SHP77 treated with DMSO at 0.1 percent for 48 hours (cell line): ENCODE data around the gene CCNL2.
"Not testable (repeated sequence)": the region's sequence is repeated elsewhere in the genome, so short reads cannot be mapped to it uniquely, and the experiment has no call there.

Source experiments
- DNase-seq: peaks from one replicate; lab custom pipeline; 2025; lab: John Stamatoyannopoulos, UW

The CCNL2 gene

GRCh38 chr1:1399187-1399871 lies at the start of gene CCNL2:
CCNL2 (minus strand) TSS chr1:1399335; CDS start chr1:1399306, 29 bp downstream.
- DNase-seq: peak; percentile 90

DNA sequence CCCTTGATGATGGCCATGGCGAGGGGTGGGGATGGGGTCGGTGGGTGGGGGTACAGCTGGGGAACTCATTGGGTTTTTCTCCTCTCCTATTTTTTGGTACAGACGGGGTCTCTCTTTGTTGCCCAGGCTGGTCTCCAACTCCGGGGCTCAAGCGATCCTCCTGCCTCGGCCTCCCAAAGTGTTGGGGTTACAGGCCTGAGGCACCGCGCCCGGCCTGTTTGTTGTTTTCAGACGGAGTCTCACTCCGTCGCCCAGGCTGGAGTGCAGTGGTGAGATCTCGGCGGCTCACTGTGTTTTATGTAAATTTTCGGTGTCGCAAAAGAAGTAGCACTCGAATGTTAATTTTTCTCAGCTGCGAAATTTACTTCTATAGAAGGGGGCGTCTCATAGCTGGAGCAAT lies 47.5 kb upstream of the CCNL2 start:
- DNase-seq: not testable (repeated sequence)

DNA sequence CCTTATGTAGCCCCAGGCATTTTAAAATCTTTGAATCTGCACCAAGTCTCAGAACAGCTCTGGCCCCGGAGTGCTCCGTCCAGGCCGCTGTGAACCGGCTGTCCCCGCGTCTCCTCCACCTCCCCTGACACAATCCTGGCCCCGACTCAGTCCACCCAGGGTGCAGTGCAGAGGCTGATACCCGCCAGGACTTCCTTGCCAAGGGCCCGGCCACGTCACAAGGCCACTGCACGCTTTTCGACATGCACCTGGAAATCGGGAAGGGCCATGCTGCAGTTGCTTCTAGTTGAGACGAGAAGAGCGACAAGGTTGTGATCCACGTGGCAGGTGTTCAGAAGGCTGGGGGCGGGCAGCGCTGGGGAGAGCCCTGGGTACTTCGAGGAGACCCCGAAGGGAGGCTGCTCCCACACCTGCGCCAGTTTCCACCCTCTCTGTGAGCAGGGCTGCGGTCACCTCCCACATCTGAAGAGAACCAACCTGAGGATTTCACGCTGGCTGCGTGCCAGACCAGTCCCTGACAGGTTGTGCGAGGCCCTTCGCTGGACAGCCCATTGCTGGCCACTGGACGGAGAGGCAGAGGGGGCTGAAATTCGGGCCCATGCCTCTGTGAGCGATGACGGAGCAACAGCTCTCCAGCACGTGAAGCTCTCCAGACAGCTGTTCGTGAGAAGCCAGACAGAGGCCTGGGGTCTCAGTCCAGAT lies 43.1 kb upstream of the CCNL2 start:
- DNase-seq: no peak

DNA sequence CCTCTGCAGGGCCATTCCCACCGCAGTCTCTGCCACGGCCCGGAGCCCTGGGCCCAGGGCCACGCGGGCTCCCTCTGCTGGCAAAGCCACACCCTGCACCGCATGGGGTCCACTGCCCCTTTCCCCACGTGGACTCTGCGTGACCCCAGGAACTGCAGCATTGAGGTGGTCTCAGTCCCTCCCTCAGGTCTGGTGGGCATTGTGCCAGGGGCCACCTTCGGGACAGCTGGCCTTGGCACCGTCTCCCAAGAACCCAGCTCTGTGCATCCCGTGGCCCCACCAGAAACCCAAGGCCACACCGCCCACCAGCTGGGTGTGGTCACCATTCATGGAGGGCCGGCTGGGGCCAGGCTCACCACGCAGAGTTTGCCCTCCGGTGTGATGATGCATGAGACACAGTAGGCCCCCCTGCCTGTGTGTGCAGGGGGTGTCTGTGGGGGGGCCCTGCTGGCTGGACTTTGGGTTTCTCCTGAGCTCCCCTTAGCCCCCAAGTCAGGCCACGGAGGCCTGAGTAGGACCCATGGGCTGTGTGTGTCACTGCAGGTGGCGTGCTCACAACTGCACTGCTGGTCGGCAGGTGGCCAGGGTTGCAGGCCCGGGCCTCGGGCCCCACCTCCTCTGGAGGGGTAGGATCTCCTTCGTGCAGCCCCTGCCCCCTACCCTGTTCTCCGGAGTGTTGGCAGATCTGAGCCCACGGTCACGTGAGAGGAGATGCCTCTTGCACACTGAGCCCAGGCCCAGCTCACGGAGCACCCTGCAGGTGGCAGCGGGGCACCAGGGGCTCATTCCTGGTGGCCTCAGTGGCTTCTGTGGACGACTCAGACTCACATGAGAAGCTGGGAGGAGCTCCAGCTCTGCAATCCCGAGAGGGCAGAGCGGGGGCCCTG lies 42.1 kb upstream of the CCNL2 start:
- no peak for DNase-seq

DNA sequence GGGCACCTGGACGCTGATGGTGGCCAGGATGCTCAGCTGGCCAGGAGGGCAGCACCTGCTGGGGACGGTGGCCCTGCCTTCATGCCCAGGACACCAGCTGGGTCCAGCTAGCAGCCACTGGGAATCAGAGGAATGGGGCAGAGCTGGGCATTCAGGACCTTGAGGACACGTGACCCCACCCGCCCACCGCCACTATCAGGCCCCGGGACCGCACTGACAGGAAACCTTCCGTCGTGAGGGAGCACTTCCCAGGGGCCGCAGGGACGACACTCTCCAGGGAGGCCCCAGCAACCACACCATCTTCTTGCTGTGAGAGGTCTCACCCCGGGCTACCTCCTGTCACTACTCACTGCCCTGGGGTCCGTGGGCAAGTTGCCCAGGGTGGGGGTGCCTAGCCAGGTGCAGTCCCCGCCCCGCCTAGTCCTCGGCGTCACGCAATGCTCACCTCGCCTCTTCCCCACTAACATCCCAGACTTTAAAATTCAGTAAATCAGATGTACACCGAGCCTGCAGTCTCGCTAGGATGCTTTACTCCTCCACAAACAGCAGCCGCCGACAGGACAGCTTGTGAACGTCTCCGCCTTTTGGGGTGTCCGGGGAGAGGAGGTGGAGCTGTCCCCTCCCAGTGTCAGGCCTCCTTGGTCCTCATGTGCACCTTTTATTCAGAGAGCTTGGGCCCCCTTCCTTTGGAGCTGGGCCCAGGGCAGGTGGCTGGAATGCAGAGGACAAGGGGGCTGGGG lies 41.3 kb upstream of the CCNL2 start:
- no peak for DNase-seq

GRCh38 chr1:1439546-1440261 lies 40.6 kb upstream of the CCNL2 start:
- no peak for DNase-seq

- no peak for DNase-seq
Observed at GRCh38 chr1:1438531-1439381, 39.6 kb upstream of the CCNL2 start.

DNA sequence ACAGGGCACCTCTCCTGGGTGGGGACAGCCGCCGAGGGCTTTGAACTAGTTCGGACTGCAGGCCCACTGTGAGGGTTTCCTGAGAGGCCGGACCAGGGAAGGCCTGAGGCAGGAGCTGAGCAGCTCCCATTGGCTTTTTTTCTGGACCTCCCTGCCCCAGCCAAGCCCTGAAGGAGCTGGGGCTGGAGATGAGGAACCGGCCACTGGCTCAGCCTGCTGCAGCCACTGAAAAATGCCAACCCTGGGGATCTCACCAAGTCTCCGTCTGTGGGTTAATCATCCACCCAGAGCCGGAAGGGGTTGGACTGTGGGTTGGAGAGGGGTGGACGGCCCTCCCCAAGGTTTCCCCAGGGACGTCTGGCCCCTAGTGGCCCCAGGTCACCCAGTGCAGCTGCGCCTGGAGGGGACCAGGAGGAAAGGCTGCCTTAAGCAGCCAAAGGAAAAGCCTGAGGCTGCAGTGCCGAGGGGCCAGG lies 38.8 kb upstream of the CCNL2 start:
- DNase-seq: no peak

DNA sequence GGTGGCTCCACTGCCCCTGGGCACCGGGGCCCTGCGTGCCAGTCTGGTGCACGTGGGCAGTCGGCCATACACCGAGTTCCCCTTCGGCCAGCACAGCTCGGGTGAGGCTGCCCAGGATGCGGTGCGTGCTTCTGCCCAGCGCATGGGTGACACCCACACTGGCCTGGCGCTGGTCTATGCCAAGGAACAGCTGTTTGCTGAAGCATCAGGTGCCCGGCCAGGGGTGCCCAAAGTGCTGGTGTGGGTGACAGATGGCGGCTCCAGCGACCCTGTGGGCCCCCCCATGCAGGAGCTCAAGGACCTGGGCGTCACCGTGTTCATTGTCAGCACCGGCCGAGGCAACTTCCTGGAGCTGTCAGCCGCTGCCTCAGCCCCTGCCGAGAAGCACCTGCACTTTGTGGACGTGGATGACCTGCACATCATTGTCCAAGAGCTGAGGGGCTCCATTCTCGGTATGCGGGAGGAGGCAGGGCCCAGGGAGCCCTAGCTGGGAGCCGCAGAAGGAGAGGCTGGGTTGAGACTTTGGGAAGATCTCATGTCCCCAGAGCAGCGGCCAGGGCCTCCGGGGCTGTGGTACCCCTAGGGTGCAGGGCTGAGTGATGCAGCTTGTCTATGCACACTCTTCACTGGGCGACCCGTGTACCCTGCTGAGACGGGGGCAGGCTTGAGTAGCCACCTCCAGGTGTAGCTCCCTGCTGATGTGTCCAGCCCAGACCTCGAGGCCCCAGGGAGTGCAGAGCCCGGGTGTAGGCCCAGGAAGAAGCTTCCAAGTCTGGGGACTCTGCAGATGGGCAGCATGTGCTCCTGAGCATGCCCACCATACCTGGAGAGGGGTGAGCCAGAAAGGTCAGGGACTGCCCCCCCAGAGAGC lies 38.1 kb upstream of the CCNL2 start:
- no peak for DNase-seq

GRCh38 chr1:1436630-1437032 lies 37.5 kb upstream of the CCNL2 start:
- no peak for DNase-seq

GRCh38 chr1:1435911-1436629 lies 36.9 kb upstream of the CCNL2 start:
- DNase-seq: no peak

DNA sequence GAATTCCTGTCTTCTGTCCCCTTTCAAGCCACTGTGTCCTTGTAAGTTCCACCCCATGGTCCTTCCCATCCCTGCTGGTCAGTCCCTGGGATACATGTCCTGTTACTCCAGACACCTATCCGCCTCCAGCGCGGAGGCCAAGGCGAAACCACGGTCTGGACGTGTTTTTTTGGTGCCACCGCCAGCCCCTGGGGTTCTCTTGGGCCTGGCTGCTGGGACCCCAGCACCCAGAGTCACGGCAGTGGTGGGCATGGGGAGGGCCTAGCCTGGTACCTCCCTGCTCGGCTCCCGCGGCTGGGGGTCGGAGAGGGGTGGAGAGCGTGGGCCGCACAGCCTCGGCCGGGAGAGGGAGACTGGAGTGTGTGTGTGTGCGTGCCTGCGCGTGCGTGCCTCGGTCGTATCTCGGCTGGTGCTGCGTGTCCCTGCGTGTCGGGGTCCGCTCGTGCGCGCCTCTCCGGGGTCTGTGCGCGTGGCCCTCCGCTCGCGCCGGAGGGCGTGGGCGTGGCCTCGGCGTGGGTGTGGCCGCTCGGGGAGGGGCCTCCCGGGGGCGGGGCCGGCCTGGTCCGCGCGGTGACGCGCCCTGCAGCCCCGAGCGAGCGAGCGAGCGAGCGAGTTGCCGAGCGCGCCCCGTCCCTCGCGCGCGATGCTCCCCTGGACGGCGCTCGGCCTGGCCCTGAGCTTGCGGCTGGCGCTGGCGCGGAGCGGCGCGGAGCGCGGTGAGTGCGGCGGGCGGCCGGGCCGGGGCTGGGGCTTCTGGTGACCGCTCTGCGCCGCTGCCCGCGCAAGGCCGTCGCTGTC lies 36.2 kb upstream of the CCNL2 start, which contains the start of gene VWA1:
VWA1 (plus strand) TSS at position 585 of the 798 bp plus-strand sequence; CDS start at position 644, 59 bp downstream.
- no peak for DNase-seq

- DNase-seq: no peak
Observed at GRCh38 chr1:1434824-1435105, 35.6 kb upstream of the CCNL2 start.

DNA sequence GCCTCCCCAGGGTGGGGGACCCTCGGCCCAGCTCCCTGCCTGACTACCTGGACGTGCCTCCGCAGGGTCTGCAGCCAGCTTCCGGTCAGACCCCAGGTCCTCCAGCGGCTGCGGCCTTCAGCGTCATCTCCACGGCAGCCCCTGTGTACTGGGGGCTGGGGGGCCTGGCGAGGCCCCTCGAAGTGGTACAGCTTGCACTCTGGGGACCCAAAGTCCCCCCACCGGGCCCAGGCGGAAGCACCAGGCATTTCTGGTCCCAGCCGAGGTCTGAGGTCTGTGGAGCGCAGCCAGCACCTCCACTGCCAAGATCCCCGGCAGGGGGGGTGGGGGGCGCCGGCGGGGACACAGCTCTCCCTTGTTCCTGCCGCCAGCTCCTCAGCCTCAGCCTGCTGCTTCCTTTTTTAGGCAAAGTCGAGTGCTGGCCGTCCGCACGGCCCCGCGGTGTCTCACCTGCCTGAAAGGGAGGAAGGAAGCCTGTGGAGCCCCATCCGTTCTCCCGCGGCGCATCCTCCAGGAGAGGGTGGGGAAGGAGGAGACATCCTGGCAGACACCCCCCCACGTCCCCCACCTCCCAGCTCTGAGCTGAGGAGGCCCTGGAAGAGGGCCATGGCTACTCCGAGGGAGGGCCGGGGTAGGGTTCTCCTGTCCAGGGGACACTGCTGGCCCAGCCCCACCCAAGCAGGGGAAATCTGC lies 35.1 kb upstream of the CCNL2 start:
- DNase-seq: no peak

DNA sequence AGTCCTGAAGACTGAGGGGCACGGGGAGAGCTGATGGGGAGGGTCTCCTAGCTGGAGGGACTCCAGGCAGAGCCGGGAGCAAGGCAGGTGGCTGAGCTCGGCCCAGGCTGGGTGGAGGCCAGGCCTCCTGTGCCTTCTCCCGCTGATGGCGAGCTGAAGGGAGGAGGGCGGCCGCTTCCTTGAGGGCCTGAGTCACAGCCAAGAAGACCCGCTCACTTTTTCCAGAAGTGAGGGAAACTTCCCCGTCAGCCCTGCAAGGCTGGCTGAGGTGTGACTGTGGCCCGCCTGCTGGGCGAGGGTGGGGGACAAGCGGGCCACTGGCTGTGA lies 34.6 kb upstream of the CCNL2 start:
- DNase-seq: no peak

- peak; percentile 70 for DNase-seq
Observed at GRCh38 chr1:1432951-1433803, 34.0 kb upstream of the CCNL2 start.
